Brain microvascular endothelial cell (primary cell): ENCODE measurements around the gene SLC25A13.

Source experiments
- DNase-seq: peaks from one replicate; pipeline ENCODE4 v3.0.0-alpha.2; 2020
- H3K27ac ChIP-seq: fragments of 250-450 bp; sonication (Bioruptor Pico); 2 replicates; pipeline ENCODE4 v1.5.1; 2020; ENCODE audit warnings: mild to moderate bottlenecking, moderate library complexity
- H3K27me3 ChIP-seq: fragments of 250-450 bp; sonication (Bioruptor Pico); replicated peaks from 2 replicates; pipeline ENCODE4 v1.5.1; 2020; ENCODE audit warnings: mild to moderate bottlenecking
- H3K36me3 ChIP-seq: fragments of 250-450 bp; sonication (Bioruptor Pico); replicated peaks from 2 replicates; pipeline ENCODE4 v1.5.1; 2020; ENCODE audit warnings: mild to moderate bottlenecking
- H3K4me3 ChIP-seq: 2 replicates; pipeline ENCODE4 v1.5.1; 2011; ENCODE audit warnings: low read depth, mild to moderate bottlenecking, control low read depth, low read length, moderate library complexity
- CTCF ChIP-seq: IDR thresholded peaks from 2 replicates; pipeline ENCODE4 v1.5.1; 2011; ENCODE audit warnings: low read depth, mild to moderate bottlenecking, moderate library complexity, low read length, control low read depth, inconsistent platforms; ENCODE audit errors: missing control alignments
- in situ Hi-C: cut with HindIII; loops from 2 replicates; pipeline ENCODE4 v1.10.0; 2017; ENCODE audit warnings: low sequenced_read_pairs, low pct_ligation_motif_present

SLC25A13 gene

DNA sequence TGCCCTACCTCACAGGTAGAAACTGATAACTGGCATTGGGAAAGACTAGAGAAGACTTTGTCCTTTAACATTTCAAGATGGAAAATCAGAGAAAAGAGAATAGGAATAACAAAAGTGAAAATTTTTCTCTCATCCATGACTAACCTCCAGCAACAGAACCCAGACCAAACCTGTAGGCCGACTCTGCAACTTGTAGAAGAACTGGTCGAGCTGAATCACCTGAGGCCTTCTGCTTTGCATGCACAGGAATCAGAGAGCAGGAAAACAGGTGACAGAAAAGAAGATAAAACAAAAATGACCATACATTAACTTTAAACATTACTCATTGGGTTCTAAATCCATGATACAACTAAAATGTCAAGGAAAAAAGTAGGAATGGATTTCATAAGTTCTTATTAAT, 137.1 kb downstream of the SLC25A13 start:
- no peak for DNase-seq
- Histone ChIP-seq H3K27me3 (no peaks in the 10 kb centered on the region), H3K4me3 (no peak overlapping the region), H3K36me3 (peaks cover 6% of the 10 kb centered on the region), H3K27ac (no peak overlapping the region)
- no peak for TF ChIP-seq CTCF
- in situ Hi-C loops: no loop called here

GRCh38 chr7:96183163-96183670, 138.7 kb downstream of the SLC25A13 start:
- TF ChIP-seq CTCF: no peak
- in situ Hi-C loops: no loop called here
- Histone ChIP-seq H3K27ac (no peak overlapping the region), H3K4me3 (no peak overlapping the region), H3K27me3 (no peaks in the 10 kb centered on the region), H3K36me3 (peaks cover 6% of the 10 kb centered on the region)
- DNase-seq: no peak

GRCh38 chr7:96182424-96183158, 139.3 kb downstream of the SLC25A13 start:
- Histone ChIP-seq H3K36me3 (peaks cover 6% of the 10 kb centered on the region), H3K4me3 (no peak overlapping the region), H3K27ac (no peak overlapping the region), H3K27me3 (no peaks in the 10 kb centered on the region)
- DNase-seq: no peak
- in situ Hi-C loops: no loop called here
- no peak for TF ChIP-seq CTCF

- Histone ChIP-seq H3K36me3 (peaks cover 6% of the 10 kb centered on the region), H3K4me3 (no peak overlapping the region), H3K27me3 (no peaks in the 10 kb centered on the region), H3K27ac (no peak overlapping the region)
- DNase-seq: no peak
- in situ Hi-C loops: no loop called here
- TF ChIP-seq CTCF: no peak
Measured at GRCh38 chr7:96181174-96181573, 140.7 kb downstream of the SLC25A13 start.

DNA sequence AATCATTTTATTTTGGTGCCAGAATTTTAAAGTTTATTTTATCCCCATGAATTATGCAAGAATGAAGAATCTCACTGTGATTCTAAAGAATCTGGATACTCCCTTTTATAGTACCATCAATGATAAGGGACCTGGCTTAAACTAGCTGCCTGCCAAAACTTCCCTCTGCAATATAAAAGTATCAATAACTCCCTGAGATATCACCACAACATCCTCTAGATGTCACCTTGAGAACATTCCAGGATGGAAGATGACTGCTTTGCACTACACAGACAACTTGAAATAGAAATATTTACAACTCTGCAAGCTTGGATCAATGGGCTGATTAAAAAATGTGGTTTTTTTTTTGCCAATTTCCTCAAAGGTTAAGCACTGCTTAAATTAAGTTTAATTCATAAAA, 142.1 kb downstream of the SLC25A13 start:
- no peaks in the 10 kb centered on the region for H3K27me3 ChIP-seq
- TF ChIP-seq CTCF: no peak
- no peak for DNase-seq
- in situ Hi-C loops: no loop called here
- H3K4me3 ChIP-seq: no peak overlapping the region
- H3K36me3 ChIP-seq: peaks cover 6% of the 10 kb centered on the region
- H3K27ac ChIP-seq: no peak overlapping the region

GRCh38 chr7:96179341-96179740, 142.6 kb downstream of the SLC25A13 start:
- Histone ChIP-seq H3K36me3 (peaks cover 6% of the 10 kb centered on the region), H3K27me3 (no peaks in the 10 kb centered on the region), H3K4me3 (no peak overlapping the region), H3K27ac (no peak overlapping the region)
- TF ChIP-seq CTCF: no peak
- in situ Hi-C loops: no loop called here
- DNase-seq: no peak
